DMS114 treated with DMSO at 0.1 percent for 48 hours (cell line): ENCODE results near the gene HOMER2.
"Not testable (repeated sequence)": the region's sequence is repeated elsewhere in the genome, so short reads cannot be mapped to it uniquely, and the experiment has no call there.

Source experiments
- DNase-seq: peaks from one replicate; lab custom pipeline; 2025; ENCODE audit not compliant: unreplicated experiment; lab: John Stamatoyannopoulos, UW

HOMER2 gene

GRCh38 chr15:82966671-82967071, 14.2 kb upstream of the HOMER2 start:
- no peak for DNase-seq

DNA sequence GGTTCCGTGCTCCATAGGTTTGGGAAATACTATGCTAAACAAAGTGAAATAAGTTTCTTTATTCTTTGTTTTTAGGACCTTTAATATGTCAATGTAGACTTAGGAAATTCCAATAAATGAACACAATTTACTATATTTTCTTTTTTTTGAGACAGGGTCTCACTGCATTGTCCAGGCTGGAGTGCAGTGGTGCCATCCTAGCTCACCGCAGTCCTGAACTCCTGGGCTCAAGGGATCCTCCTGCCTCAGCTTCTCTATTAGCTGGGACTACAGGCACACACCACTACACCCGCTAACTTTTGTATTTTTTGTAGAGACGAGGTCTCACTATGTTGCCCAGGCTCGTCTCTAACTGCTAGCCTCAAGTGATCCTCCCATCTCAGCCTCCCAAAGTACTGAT, 12.4 kb upstream of the HOMER2 start:
- no peak for DNase-seq

DNA sequence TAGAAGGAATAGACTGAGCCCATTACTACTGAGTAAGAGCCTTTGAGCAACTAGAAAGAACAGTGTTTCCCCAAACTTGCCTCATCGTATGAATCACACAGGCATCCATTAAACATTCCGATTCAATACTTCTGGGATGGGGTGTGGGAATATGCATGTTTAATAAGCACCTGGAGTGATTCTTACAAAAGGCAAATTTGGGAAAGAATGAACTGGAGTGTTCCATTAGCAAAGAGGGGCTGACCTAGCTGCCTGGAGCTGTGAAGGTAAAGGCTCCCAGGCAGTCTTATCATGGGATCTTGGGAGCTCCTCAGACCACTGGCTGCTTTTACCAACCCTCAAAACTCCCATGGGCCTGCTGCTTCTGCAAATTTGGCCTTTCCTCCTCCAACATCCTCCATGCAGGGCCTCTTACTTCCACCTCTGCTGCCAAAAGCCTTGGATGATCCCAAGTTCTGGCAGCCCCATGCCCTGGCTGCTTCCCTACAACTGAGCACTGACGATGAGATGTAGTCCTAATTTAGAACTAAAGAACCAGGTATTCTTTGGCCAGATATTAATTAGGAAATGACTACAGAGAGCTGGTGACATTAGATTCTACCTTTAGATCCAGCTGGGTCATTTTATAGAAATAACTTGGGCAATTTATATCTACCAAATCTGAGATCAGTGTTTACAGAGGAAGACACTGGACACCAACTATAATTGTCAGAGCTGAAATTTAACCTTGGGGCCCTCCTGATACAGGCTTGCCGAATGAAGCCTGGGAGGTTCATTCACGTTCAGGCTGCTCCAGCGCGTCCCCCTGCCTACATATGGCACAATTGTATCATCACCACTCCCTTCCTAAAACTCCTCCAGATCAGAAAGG, 11.2 kb upstream of the HOMER2 start:
- no peak for DNase-seq

- DNase-seq: no peak
Measured at GRCh38 chr15:82960766-82961165, 8.2 kb upstream of the HOMER2 start.

DNA sequence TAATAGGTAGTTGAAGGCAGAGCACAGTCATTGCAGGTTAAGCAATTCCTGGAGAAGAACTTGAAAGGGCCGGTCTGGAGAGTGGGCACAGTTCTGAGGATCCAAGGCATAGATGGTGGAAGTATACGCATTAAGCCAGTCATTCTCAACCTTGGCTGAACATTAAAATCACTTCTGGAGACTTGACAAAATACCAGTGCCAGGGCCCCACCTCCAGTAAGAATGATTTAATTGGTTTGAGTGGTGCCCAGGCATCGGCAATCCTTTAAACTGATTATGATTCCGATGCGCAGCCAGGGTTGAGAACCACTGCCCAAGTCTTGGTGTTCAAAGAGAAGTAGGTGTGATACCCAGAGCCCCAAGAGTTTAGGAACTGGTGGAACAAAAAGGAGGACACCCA, 6.9 kb upstream of the HOMER2 start:
- no peak for DNase-seq

- no peak for DNase-seq
Measured at GRCh38 chr15:82958638-82959037, 6.1 kb upstream of the HOMER2 start.

DNA sequence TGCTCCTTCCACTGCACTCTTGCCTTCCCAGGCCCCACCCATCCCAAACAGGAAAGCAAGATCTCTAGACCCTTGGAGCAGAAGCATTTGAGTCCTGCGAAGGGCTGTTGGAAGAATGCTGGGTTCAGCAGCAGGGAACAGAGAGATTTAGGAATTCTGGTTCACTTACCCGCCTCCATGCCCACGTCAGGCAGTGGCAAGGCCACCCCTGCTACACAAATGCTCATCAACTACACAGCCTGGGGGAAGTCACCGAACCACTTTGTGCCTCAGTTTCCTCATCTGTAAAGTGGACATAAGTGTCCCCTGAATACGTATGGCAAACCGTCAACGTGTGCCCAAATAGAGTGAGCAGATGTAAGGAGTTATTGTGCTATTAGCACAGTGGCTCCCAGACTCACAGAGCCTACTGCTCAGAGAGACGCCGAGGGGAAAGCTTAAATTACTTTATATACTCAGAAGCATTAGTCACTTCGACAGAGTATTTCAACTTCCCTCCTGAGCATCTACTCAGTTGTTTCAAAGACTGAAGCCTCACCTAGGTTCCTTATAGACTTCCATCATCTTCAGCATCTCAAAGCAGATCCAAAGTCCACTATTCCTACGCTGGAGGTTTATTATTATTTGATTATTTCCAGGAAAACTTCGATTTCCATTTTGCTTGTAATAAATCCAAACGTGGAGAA, 905 bp downstream of the HOMER2 start:
- no peak for DNase-seq

DNA sequence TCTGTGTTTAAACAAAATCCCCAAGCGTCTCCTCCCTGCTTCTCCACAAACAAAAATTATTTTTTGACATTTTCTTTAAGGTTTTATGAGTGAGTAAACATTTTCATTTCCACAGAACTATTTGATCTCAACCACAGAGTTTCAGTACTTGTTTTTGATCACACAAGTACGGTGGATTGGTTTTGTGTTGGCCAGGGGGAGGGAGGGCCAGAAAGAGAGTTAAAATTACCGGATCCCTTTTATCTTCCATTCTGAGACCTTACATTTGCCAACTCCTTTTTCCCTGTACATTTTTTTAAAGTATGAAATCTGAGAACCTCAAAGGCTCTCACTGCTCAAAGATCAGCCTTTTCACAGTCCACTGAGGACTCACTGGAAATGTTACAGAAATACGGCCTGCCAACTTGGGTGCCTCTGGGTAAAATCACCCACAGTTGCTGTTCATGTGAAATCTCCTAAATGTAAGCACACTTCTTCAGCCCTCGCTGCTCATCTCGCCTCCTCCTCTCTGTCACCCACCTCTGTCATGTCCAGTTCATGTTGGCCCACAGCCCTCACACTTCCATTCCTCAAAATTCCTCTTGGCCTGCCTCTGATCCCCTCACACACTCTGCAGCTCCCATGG, 1.7 kb downstream of the HOMER2 start:
- no peak for DNase-seq

GRCh38 chr15:82950295-82950694, 2.2 kb downstream of the HOMER2 start:
- DNase-seq: no peak

DNA sequence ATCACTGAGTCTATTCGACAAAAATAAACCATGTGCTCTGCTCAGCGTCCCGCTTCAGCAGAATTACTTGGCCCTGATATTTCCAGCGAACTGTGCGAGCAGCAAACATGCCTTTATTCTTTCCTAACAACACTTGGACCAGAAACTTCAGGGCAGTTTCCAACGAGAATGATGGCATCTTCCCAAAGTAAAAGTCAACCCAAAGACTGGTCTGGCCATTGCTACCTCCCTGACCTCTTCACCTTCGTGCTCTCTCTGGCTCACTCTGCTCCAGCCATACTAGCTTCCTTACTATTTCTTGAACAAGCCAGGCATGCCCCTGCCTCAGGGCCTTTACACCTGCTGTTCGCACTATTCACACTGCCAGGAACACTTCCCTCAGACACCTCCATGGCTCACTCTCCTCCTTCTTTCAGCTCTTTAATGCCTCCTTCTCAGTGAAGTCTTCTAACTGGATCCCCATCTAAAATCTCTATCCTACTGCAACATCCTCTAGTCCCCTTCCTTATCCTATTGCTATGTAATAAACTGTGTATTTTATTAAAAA, 6.3 kb downstream of the HOMER2 start:
- DNase-seq: no peak

DNA sequence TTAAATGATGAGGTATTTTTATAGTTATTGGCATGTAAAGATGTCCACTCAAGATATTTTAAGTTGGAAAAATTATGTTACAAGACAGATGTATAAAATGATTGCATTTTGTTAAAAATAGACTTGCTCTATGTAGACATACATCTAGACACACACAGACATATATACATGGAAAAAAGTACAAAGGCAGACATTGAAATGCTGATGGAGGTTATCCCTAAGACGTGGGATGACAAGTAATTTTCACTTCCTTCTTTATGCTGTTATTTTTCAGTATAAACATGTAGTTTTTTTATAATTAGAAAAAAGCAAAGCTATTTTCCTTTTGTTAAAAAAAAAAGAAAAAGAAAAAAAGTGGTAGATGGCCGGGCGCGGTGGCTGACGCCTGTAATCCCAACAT, 7.2 kb downstream of the HOMER2 start:
- no peak for DNase-seq

DNA sequence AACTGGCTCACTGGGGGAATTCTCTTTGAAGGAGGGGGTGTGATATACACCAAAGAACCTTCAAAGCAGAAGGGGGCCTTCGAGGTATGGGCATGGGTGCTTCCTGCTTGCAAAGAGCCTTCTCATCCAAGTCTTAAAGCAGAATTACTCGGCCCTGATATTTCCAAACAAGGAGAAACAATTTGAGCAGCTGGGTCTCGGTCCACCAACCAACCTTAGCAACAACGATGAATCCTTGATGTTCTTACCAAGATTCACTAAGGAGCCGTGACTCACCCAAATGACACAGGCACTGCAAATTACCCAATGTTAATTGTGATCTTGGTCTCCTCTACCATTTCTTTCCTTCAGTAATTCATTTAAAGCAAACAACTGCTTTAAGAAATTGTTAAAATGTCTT, 7.7 kb downstream of the HOMER2 start:
- no peak for DNase-seq

- no peak for DNase-seq
Measured at GRCh38 chr15:82944056-82944455, 8.5 kb downstream of the HOMER2 start.

DNA sequence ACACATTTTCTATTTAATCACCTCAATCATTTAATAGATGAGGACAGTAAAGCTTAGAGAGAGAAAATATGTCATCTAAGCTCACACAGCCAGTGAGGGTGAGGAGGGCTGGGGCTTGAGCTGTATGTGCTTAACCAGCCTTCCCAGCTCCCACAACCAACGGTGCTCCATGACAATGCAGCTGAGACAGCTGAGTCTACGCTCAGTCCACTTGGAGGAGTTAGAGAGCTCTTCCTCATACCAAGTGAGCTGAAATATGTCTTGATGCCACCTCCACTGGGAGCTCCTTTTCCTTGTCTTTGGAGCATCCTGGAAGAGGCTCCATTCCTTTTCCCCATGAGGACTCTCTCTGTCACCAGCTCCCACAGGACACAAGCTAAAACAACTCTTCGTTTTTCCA, 9.3 kb downstream of the HOMER2 start:
- DNase-seq: no peak

- no peak for DNase-seq
Measured at GRCh38 chr15:82942691-82943090, 9.8 kb downstream of the HOMER2 start.

- not testable (repeated sequence) for DNase-seq
Measured at GRCh38 chr15:82939678-82940077, 12.8 kb downstream of the HOMER2 start.

DNA sequence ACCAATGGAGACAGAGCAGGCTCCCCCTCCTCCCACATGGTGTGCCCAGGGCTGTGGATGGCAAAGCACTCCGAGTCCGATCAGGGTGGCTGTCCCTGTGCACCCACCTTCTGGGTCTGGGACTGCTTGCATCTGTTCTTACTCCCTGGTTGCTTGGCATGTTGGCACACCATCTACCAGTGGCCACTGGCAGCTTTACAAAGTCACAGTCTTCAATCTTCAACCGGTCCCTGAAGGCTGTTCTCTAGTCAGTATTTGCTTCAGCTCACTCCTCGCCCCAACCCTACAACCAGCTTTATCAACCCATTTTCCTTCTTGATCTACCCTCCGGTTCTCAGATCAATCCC, 14.8 kb downstream of the HOMER2 start:
- DNase-seq: no peak

DNA sequence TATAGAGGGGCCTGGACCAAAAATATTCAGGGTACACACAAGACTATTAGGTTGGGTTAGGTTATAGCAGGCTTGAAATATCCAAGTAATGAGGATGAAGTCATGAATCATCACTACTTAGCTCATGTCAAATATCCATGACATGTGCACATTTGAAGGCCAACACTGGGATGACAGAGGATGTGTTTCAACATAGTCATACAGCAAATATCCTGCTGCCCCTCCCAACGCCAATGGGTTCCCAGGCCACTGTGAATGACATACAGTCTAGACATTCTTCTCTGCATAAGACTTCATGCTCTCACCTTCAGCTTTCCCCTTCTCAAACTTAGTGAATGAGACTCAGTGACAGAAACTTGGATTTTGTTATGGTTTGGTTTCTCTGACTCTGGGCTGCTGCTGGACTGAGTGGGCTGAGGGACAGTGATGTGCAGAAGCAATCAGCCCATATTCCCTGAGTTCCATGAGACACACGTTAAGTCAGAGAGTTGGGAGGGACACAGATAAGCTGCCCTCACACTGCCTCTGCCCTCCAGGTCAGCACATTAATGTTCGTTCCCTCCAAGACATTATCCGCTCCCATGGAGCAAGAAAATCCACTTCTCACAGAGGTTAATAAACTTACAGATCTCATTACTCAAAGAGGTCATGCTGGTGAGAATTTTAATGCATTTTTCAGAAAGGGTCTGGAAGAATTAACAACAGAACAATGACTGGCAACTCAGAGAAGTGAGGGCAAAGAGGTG, 15.4 kb downstream of the HOMER2 start:
- no peak for DNase-seq

GRCh38 chr15:82935382-82935781, 17.1 kb downstream of the HOMER2 start:
- DNase-seq: no peak

DNA sequence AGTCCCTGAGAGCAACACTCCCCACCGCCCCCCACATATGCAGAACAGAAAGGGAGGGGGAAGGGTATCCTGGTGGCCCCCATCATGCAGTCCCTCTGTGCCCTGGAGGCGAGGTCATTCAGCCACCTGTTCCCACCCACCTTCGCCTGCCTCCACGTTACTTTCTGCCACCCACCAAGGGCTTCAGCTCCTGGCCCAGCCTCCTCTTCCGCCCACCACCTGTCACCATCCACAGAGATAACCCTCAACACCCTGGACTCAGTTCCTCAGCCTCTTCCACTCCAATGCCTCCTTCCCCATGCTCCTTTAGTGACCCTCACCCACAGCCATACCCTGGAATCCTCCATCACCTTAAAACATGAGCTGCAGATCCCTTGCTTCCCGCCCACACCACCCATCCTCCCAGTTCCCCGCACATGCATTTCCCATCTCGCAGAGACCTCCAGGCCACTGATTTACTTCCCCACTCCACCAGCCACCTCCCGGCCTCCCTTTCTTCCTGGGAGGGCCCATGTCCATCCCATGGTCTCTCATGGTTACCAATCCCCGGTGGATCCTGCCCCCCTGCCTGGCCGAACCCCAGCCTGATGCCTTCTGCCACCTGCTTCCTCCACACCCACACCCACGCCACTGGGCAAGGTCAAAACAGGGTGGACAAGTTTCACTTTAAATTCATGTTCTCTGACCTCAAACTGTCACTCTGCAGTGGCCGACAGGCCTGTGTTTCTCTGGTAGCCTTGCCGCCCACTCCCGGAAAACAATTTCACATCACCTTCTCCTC, 18.2 kb downstream of the HOMER2 start:
- no peak for DNase-seq
